ENCODE data around the gene LGALS4.

- TF ChIP-seq, protein P1, sequence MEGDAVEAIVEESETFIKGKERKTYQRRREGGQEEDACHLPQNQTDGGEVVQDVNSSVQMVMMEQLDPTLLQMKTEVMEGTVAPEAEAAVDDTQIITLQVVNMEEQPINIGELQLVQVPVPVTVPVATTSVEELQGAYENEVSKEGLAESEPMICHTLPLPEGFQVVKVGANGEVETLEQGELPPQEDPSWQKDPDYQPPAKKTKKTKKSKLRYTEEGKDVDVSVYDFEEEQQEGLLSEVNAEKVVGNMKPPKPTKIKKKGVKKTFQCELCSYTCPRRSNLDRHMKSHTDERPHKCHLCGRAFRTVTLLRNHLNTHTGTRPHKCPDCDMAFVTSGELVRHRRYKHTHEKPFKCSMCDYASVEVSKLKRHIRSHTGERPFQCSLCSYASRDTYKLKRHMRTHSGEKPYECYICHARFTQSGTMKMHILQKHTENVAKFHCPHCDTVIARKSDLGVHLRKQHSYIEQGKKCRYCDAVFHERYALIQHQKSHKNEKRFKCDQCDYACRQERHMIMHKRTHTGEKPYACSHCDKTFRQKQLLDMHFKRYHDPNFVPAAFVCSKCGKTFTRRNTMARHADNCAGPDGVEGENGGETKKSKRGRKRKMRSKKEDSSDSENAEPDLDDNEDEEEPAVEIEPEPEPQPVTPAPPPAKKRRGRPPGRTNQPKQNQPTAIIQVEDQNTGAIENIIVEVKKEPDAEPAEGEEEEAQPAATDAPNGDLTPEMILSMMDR (conservative IDR thresholded peaks at IDR 0.05; ENCODE audit: low read depth, low read length) = no peak
- no peak for TF ChIP-seq EZH2 (IDR thresholded peaks at IDR 0.05; ENCODE audit: borderline replicate concordance, low read depth, low read length, poor library complexity, severe bottlenecking)
Measured at GRCh38 chr19:38826856-38827551, 14.3 kb upstream of the LGALS4 start.
